ENCODE measurements around the gene TMA7. TPM values are rescaled to one million over a fixed set of nuclear protein-coding genes. Genes with fewer than 3 reads are reported as not detected.

Gene TMA7
- total RNA-seq, 4 donors from 2014 or later = 272 to 488 (median 350) TPM

DNA sequence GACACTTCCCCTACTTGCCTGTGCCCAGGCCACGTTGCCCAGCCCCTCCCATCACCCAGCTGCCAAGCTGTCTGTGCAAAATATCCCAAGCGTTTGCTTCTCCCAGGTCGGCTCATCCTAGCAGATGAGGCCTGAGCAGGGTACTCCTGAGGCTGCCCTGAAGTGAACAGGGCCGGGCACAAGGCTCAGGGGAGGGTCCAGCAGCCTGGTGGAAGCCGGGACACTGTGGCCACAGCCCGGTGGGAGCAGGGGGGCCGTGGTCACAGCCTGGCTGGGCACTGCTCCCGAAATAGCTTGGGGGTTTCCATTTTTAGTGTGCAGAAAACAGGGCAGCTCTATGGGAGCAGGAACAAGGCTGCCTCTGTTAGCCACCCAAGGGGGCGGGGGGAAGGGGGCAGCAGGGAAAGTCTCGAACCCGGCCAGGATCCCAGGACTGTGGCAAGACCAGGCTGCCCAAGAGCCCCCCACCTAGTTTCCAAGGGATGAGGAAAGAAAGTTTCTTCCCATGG is 13.6 kb upstream of the TMA7 start:
- TF ChIP-seq, protein P1, sequence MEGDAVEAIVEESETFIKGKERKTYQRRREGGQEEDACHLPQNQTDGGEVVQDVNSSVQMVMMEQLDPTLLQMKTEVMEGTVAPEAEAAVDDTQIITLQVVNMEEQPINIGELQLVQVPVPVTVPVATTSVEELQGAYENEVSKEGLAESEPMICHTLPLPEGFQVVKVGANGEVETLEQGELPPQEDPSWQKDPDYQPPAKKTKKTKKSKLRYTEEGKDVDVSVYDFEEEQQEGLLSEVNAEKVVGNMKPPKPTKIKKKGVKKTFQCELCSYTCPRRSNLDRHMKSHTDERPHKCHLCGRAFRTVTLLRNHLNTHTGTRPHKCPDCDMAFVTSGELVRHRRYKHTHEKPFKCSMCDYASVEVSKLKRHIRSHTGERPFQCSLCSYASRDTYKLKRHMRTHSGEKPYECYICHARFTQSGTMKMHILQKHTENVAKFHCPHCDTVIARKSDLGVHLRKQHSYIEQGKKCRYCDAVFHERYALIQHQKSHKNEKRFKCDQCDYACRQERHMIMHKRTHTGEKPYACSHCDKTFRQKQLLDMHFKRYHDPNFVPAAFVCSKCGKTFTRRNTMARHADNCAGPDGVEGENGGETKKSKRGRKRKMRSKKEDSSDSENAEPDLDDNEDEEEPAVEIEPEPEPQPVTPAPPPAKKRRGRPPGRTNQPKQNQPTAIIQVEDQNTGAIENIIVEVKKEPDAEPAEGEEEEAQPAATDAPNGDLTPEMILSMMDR (IDR thresholded peaks at IDR 0.05; ENCODE audit: low read depth) = no peak

GRCh38 chr3:48426944-48427629 is 13.0 kb upstream of the TMA7 start:
- TF ChIP-seq, protein P1 (IDR thresholded peaks at IDR 0.05; ENCODE audit: low read depth) = no peak

GRCh38 chr3:48427630-48427962 is 12.5 kb upstream of the TMA7 start:
- TF ChIP-seq, protein P1 (IDR thresholded peaks at IDR 0.05; ENCODE audit: low read depth) = no peak

DNA sequence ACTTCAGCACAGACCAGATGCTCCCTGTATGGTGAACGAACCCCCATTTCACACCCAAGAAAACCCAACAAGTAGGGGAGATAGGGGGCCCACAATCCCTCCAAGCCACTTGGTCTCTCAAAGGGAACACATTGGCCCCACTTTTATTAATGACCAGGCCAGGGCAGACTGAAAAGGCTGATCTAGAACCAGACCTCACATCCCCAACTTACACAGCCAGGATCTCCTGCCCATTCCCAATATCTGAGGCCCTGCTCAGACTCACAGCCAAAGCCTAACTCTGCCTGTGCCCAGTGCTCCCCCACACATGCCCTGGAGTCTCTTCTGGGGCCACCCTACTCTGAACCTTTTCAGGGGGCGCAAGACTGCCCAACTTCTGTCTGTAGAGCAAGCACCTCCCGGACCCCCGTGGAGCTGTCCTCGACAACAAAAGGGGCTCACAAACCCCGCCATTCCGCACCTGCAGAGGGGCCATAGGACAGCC is 11.9 kb upstream of the TMA7 start:
- TF ChIP-seq, protein P1 (IDR thresholded peaks at IDR 0.05; ENCODE audit: low read depth) = no peak

DNA sequence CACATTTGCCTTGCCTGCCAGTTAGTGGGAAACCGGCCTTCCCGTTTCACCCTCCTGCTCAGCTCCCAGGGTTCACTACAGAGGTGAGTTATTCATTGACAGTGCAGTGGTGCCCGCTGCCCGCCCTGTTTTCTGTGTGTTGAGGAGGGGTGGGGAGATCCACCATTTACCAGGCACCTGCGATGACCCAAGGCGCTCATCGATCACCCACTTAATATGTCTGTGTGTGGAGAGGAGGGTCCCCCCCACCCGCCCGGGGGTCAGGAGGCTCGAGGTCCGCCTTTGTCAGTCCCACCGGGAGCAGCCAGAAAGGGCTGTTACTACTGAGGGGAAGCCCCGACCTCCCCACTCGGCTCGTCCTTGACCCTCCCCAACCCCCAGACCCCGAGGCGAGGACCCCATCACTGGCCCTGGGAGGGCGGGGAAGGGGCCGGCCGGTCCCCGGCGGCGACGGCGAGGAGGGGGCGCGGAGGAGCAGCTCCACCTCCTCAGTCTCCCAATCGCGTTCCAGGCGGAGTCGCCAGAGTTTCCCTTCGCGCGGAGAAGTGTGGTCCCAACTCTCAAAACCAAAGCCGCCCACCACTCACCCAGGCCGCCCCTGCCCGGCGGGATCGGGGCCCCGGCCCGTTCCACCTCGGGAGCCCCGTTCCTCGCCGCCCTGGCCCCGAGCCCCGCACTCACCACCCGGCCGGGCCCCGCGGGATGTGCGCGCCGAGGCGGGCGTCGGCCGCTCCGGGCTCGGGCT is 11.3 kb upstream of the TMA7 start:
- TF ChIP-seq, protein P1 (IDR thresholded peaks at IDR 0.05; ENCODE audit: low read depth) = no peak

- TF ChIP-seq, protein P1 (IDR thresholded peaks at IDR 0.05; ENCODE audit: low read depth) = no peak
Measured at GRCh38 chr3:48429317-48429959, 10.6 kb upstream of the TMA7 start.

All from subcutaneous adipose tissue (tissue), 4 donors.